Keratinocyte (primary cell): ENCODE measurements around the gene RANBP17. TPM values are rescaled to one million over a fixed set of nuclear protein-coding genes. Genes with fewer than 3 reads are reported as not detected.

Experiments used
- DNase-seq: peaks from one replicate; pipeline ENCODE4 v3.0.0-alpha.2; 2011; ENCODE audit warnings: low read depth, missing footprints, low spot score
- FAIRE-seq: peaks from 2 replicates; lab custom pipeline; 2011; peaks lifted over from hg19 to GRCh38; lab: Jason Lieb, UNC
- H2AFZ ChIP-seq: 2 replicates; pipeline ENCODE4 v1.6.0; 2012; ENCODE audit warnings: low read length, control low read depth, inconsistent platforms; ENCODE audit not compliant: control insufficient read depth
- H3K27ac ChIP-seq: 2 replicates; pipeline ENCODE4 v1.5.1; 2011; ENCODE audit warnings: low read length; ENCODE audit not compliant: control insufficient read depth, insufficient read depth
- H3K27me3 ChIP-seq: 3 replicates; pipeline ENCODE4 v1.6.0; 2011; ENCODE audit warnings: low read length; ENCODE audit not compliant: control insufficient read depth, insufficient read depth; ENCODE audit errors: extremely low read depth
- H3K36me3 ChIP-seq, 2 experiments: 2 replicates in 1 of 2; 3 replicates in 1 of 2; pipeline ENCODE4 v1.5.1; 2011; ENCODE audit warnings: low read length in 2 of 2, mild to moderate bottlenecking in 1 of 2; ENCODE audit not compliant: control insufficient read depth in 2 of 2, insufficient read depth in 2 of 2; ENCODE audit errors: extremely low read depth in 1 of 2
- H3K4me1 ChIP-seq: 3 replicates; pipeline ENCODE4 v1.5.1; 2011; ENCODE audit warnings: low read length; ENCODE audit not compliant: control insufficient read depth, insufficient read depth; ENCODE audit errors: extremely low read depth
- H3K4me2 ChIP-seq: 3 replicates; pipeline ENCODE4 v1.6.0; 2011; ENCODE audit warnings: low read depth, low read length; ENCODE audit not compliant: control insufficient read depth, insufficient read depth; ENCODE audit errors: extremely low read depth
- H3K4me3 ChIP-seq, 3 experiments: fragments of 200-600 bp in 1 of 3; sonication (generic) in 1 of 3; 2 replicates in 2 of 3; 3 replicates in 1 of 3; pipeline ENCODE4 v1.5.1; 2011 to 2016; ENCODE audit warnings: low read length in 3 of 3, mild to moderate bottlenecking in 3 of 3, control low read depth in 2 of 3, inconsistent platforms in 1 of 3, low read depth in 1 of 3, mixed read lengths in 1 of 3, mixed run types in 1 of 3, moderate library complexity in 1 of 3; ENCODE audit not compliant: control insufficient read depth in 2 of 3, insufficient read depth in 2 of 3; ENCODE audit errors: extremely low read depth in 1 of 3
- H3K79me2 ChIP-seq: 2 replicates; pipeline ENCODE4 v1.6.0; 2012; ENCODE audit warnings: low read length; ENCODE audit not compliant: control insufficient read depth, insufficient read depth
- H3K9ac ChIP-seq: 3 replicates; pipeline ENCODE4 v1.6.0; 2011; ENCODE audit warnings: low read length; ENCODE audit not compliant: control insufficient read depth, insufficient read depth; ENCODE audit errors: extremely low read depth
- H3K9me1 ChIP-seq: 3 replicates; pipeline ENCODE4 v1.6.0; 2011; ENCODE audit warnings: low read length; ENCODE audit not compliant: control insufficient read depth, insufficient read depth; ENCODE audit errors: extremely low read depth
- H3K9me3 ChIP-seq: 2 replicates; pipeline ENCODE4 v1.5.1; 2012; ENCODE audit warnings: low read depth, low read length; ENCODE audit not compliant: control insufficient read depth
- H4K20me1 ChIP-seq: 3 replicates; pipeline ENCODE4 v1.6.0; 2011; ENCODE audit warnings: low read length; ENCODE audit not compliant: control insufficient read depth, insufficient read depth; ENCODE audit errors: extremely low read depth
- EZH2 ChIP-seq: IDR thresholded peaks from one replicate; pipeline ENCODE4 v1.6.1; 2012; ENCODE audit warnings: inconsistent platforms, mild to moderate bottlenecking, low read length, moderate library complexity
- dilution Hi-C: fragments of 300-500 bp; cut with MboI; formaldehyde crosslinking; loops from one replicate; pipeline ENCODE4 v1.7.0; 2020; ENCODE audit warnings: low sequenced_read_pairs; ENCODE audit not compliant: extremely low pct_ligation_motif_present
- polyA plus RNA-seq, 5 experiments: library from polyadenylated mRNA; depleted of rRNA in 3 of 5; stranded (reverse) in 3 of 5; stranded (forward) in 1 of 5; unstranded in 1 of 5; fragments of >200 nt; gene quantifications; 1 replicate in 1 of 5; 2 replicates in 3 of 5; 3 replicates in 1 of 5; pipeline versions ENCODE4 v1.2.1 to v1.2.3, GENCODE V29; 2011 to 2012; ENCODE audit warnings: missing spikeins in 2 of 5, low read depth in 1 of 5, low replicate concordance in 1 of 5
- TF ChIP-seq, protein P1 (sequence below), 3 experiments: IDR thresholded peaks in 1 of 3; conservative IDR thresholded peaks in 1 of 3; optimal IDR thresholded peaks in 1 of 3; 2 replicates in 2 of 3; 3 replicates in 1 of 3; pipeline versions ENCODE3 to v1.5.1; 2011; ENCODE audit warnings: low read length in 3 of 3, mild to moderate bottlenecking in 3 of 3, moderate library complexity in 2 of 3, control low read depth in 1 of 3, inconsistent platforms in 1 of 3; ENCODE audit not compliant: insufficient read depth in 2 of 3; ENCODE audit errors: extremely low read depth in 1 of 3

The RANBP17 gene
- polyA plus RNA-seq, 1 donor (not counting 4 experiments of a cell fraction or from before 2014, with no cell fraction given): 0.97 TPM

DNA sequence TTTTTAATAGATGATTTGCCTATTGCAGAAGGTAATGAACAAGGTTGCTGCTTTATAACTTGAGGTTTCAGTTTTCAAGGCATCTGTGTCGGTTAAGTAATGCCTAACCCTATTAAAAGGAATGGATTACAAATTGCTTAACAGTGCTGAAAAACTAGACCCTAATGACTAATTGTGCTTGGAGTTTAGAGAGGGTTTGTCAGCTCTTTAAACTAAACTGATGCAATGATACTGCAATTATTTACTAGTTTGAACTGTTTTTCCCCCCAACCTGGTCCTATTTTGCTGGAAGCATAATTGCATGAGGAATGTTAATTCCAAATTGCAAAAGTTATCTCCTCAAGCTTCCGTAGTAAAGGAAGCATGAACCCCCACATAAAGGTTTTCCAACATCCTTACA lies 407.9 kb downstream of the RANBP17 start:
- H3K9me3 ChIP-seq: no peaks in the 10 kb centered on the region
- no peak for DNase-seq

DNA sequence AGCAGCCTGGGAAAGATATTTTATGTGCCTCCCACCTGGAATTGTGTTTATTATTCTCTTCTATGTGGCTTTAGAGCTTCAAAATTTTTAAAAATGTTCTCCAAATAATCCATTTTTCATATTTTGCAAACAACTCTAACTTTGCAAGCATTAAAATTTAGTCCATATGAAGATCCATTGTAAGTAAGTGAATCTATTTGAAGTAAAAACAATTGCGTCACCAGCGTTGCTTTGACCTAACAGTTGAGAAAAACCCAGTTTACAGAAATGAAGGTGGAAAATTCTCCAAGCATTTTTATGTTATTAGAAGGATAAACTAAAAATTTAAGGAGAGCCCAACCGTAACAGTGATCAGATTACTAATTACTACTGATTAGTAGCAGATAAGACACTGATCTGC lies 408.3 kb downstream of the RANBP17 start:
- no peak overlapping the region for H3K9ac ChIP-seq
- TF ChIP-seq, protein P1, sequence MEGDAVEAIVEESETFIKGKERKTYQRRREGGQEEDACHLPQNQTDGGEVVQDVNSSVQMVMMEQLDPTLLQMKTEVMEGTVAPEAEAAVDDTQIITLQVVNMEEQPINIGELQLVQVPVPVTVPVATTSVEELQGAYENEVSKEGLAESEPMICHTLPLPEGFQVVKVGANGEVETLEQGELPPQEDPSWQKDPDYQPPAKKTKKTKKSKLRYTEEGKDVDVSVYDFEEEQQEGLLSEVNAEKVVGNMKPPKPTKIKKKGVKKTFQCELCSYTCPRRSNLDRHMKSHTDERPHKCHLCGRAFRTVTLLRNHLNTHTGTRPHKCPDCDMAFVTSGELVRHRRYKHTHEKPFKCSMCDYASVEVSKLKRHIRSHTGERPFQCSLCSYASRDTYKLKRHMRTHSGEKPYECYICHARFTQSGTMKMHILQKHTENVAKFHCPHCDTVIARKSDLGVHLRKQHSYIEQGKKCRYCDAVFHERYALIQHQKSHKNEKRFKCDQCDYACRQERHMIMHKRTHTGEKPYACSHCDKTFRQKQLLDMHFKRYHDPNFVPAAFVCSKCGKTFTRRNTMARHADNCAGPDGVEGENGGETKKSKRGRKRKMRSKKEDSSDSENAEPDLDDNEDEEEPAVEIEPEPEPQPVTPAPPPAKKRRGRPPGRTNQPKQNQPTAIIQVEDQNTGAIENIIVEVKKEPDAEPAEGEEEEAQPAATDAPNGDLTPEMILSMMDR (optimal IDR thresholded peaks at IDR 0.05 in 1 of 3, IDR thresholded peaks at IDR 0.05 in 1 of 3, conservative IDR thresholded peaks at IDR 0.05 in 1 of 3; ENCODE audit: extremely low read depth in 1 of 3, insufficient read depth in 2 of 3, low read length in 3 of 3): no peak
- no peak for TF ChIP-seq EZH2
- H3K27ac ChIP-seq: no peak overlapping the region
- no peaks in the 10 kb centered on the region for H3K27me3 ChIP-seq
- H2AFZ ChIP-seq: no peak overlapping the region
- H3K4me1 ChIP-seq: no peaks in the 10 kb centered on the region
- H3K9me1 ChIP-seq: no peaks in the 10 kb centered on the region
- dilution Hi-C loops: no loop called here
- no peak overlapping the region for H3K4me2 ChIP-seq
- H4K20me1 ChIP-seq: no peaks in the 10 kb centered on the region
- FAIRE-seq: no peak
- H3K36me3 ChIP-seq: no peaks in the 10 kb centered on the region
- DNase-seq: no peak
- no peak overlapping the region for H3K4me3 ChIP-seq
- no peaks in the 10 kb centered on the region for H3K9me3 ChIP-seq
- no peaks in the 10 kb centered on the region for H3K79me2 ChIP-seq

More for the DNA sequence above, 407.9 kb downstream of the RANBP17 start:
- H3K4me1 ChIP-seq: no peaks in the 10 kb centered on the region
- H3K27ac ChIP-seq: no peak overlapping the region
- dilution Hi-C loops: no loop called here
- no peaks in the 10 kb centered on the region for H3K27me3 ChIP-seq
- no peak overlapping the region for H3K4me2 ChIP-seq
- H3K9me1 ChIP-seq: no peaks in the 10 kb centered on the region
- no peak overlapping the region for H2AFZ ChIP-seq
- no peaks in the 10 kb centered on the region for H3K36me3 ChIP-seq
- H3K4me3 ChIP-seq: no peak overlapping the region
- no peaks in the 10 kb centered on the region for H4K20me1 ChIP-seq
- H3K79me2 ChIP-seq: no peaks in the 10 kb centered on the region
- TF ChIP-seq, protein P1 (optimal IDR thresholded peaks at IDR 0.05 in 1 of 3, IDR thresholded peaks at IDR 0.05 in 1 of 3, conservative IDR thresholded peaks at IDR 0.05 in 1 of 3; ENCODE audit: extremely low read depth in 1 of 3, insufficient read depth in 2 of 3, low read length in 3 of 3): no peak
- no peak for TF ChIP-seq EZH2
- H3K9ac ChIP-seq: no peak overlapping the region
- no peak for FAIRE-seq
